Prostate gland (tissue), 2 donors: ENCODE results near the gene TM7SF3.

Source experiments
- POLR2AphosphoS5 ChIP-seq: sonication (generic); formaldehyde crosslinking; IDR thresholded peaks from one replicate; pipeline ENCODE4 v1.6.1; 2017; ENCODE audit warnings: antibody characterized with exemption
- TF ChIP-seq, protein P1 (sequence below), 4 experiments: fragments of 200-600 bp in 2 of 4; fragments of 450-650 bp in 2 of 4; sonication (generic) in 2 of 4; IDR thresholded peaks; 1 replicate in 3 of 4; 2 replicates in 1 of 4; pipeline ENCODE4 v1.5.1; 2016 to 2019; ENCODE audit warnings: antibody characterized with exemption in 4 of 4, mild to moderate bottlenecking in 2 of 4, moderate library complexity in 2 of 4

DNA sequence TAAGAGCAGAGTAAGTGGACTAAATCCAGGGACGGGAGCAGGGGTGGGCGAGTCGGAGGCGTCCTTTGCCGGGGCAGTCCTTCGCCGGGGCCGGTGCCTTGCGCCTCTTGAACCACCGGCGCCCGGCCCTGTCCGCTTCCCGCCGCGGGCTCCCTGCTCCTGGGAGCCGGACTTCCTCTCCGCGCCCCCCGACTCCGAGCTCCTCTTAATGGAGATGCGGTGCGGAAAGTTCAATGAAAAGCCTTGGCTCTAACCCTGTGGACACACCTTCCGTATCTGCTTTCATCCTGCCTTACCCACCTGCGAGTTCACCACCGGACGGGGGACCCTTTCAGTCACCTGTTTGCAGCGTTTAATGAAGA, 75.5 kb downstream of the TM7SF3 start:
- TF ChIP-seq POLR2AphosphoS5, result no peak
- TF ChIP-seq, protein P1, sequence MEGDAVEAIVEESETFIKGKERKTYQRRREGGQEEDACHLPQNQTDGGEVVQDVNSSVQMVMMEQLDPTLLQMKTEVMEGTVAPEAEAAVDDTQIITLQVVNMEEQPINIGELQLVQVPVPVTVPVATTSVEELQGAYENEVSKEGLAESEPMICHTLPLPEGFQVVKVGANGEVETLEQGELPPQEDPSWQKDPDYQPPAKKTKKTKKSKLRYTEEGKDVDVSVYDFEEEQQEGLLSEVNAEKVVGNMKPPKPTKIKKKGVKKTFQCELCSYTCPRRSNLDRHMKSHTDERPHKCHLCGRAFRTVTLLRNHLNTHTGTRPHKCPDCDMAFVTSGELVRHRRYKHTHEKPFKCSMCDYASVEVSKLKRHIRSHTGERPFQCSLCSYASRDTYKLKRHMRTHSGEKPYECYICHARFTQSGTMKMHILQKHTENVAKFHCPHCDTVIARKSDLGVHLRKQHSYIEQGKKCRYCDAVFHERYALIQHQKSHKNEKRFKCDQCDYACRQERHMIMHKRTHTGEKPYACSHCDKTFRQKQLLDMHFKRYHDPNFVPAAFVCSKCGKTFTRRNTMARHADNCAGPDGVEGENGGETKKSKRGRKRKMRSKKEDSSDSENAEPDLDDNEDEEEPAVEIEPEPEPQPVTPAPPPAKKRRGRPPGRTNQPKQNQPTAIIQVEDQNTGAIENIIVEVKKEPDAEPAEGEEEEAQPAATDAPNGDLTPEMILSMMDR (IDR thresholded peaks at IDR 0.05), result no peak
